Body of pancreas (tissue), 4 donors: ENCODE results near the gene BOD1L1. TPM values are rescaled to one million over a fixed set of nuclear protein-coding genes. Genes with fewer than 3 reads are reported as not detected.

Experiments
- ATAC-seq: fragments of 150-250 bp; one replicate; pipeline ENCODE4 v1.9.1; 2016
- DNase-seq, 4 donors: peaks; one replicate each; pipeline ENCODE4 v3.0.0-alpha.2; 2019
- H3K27ac ChIP-seq, 4 donors: fragments of 200-600 bp; sonication (generic); 1 replicate in 3 of 4; 2 replicates in 1 of 4; pipeline versions ENCODE4 v1.5.1 to v1.6.1; 2016 to 2019; ENCODE audit warnings: mild to moderate bottlenecking in 1 of 4, mixed read lengths in 1 of 4, moderate library complexity in 1 of 4
- H3K27me3 ChIP-seq, 2 donors: fragments of 200-600 bp; sonication (generic); one replicate each; pipeline ENCODE4 v1.6.0; 2016; ENCODE audit warnings: mild to moderate bottlenecking in 1 of 2
- H3K36me3 ChIP-seq, 2 donors: fragments of 200-600 bp; sonication (generic); replicated peaks in 1 of 2; 2 replicates each; pipeline ENCODE4 v1.5.1; 2016; ENCODE audit warnings: low read depth in 2 of 2; ENCODE audit not compliant: insufficient read depth in 1 of 2
- H3K4me1 ChIP-seq: fragments of 200-600 bp; sonication (generic); one replicate; pipeline ENCODE4 v1.6.0; 2016
- H3K4me3 ChIP-seq, 2 donors: fragments of 200-600 bp; sonication (generic); 1 replicate in 1 of 2; 2 replicates in 1 of 2; pipeline ENCODE4 v1.5.1; 2016 to 2019
- H3K9me3 ChIP-seq, 3 donors: fragments of 200-600 bp; sonication (generic); 1 replicate in 2 of 3; 2 replicates in 1 of 3; pipeline ENCODE4 v1.5.1; 2016
- CTCF ChIP-seq, 7 experiments: fragments of 450-650 bp in 4 of 7; fragments of 200-600 bp in 3 of 7; sonication (generic) in 3 of 7; IDR thresholded peaks; one replicate each; pipeline ENCODE4 v1.5.1; 2016 to 2019; ENCODE audit warnings: antibody characterized with exemption in 7 of 7
- POLR2A ChIP-seq, 3 donors: fragments of 450-650 bp; IDR thresholded peaks; one replicate each; pipeline ENCODE4 v1.6.1; 2016; ENCODE audit warnings: antibody characterized with exemption in 3 of 3, mild to moderate bottlenecking in 2 of 3
- WGBS, 2 donors: methylation state at CpG; one replicate each; pipeline ENCODE4 v1.1.5; 2017; 5-methylcytosine and 5-hydroxymethylcytosine counted together
- intact Hi-C: fragments of 100-400 bp; cut with DNase I; formaldehyde crosslinking; loops from one replicate; pipeline ENCODE4 v1.15.1; 2023
- total RNA-seq, 2 donors: library from RNA; depleted of rRNA; stranded (reverse); fragments of >200 nt; gene quantifications; one replicate each; pipeline ENCODE4 v1.1.0, GENCODE V29; 2016

Gene BOD1L1
- total RNA-seq, 2 donors from 2014 or later: 28.5 to 31.0 TPM

GRCh38 chr4:13548059-13548983, 79.2 kb downstream of the BOD1L1 start:
- DNase-seq: no peak
- no peaks in the 10 kb centered on the region for H3K36me3 ChIP-seq
- H3K9me3 ChIP-seq: no peaks in the 10 kb centered on the region
- H3K27ac ChIP-seq: no peak overlapping the region
- no peak for TF ChIP-seq CTCF (IDR thresholded peaks at IDR 0.05)
- no peak for TF ChIP-seq POLR2A (IDR thresholded peaks at IDR 0.05)
- 6 to 12% methylated on average over 31 to 35 of the region's 35 CpGs for WGBS, 2 donors
- no peak for ATAC-seq
- H3K27me3 ChIP-seq: peaks cover 3 to 55% of the 10 kb centered on the region in 2 donors
- peaks cover 39% of the 10 kb centered on the region for H3K4me1 ChIP-seq
- H3K4me3 ChIP-seq: no peak overlapping the region
- intact Hi-C loops: loop anchor here (10.0 kb wide), 1 partner anchor 814 kb away; no protein-coding TSS in a partner anchor

- intact Hi-C loops: loop anchor here (10.0 kb wide), 1 partner anchor 813 kb away; no protein-coding TSS in a partner anchor
- peaks cover 39% of the 10 kb centered on the region for H3K4me1 ChIP-seq
- no peak for DNase-seq
- TF ChIP-seq CTCF (IDR thresholded peaks at IDR 0.05) (no peak), POLR2A (IDR thresholded peaks at IDR 0.05) (no peak)
- H3K4me3 ChIP-seq: no peak overlapping the region
- WGBS, 2 donors: 3 to 5% methylated on average over 23 to 49 of the region's 56 CpGs
- H3K27me3 ChIP-seq: peaks cover 3 to 61% of the 10 kb centered on the region in 2 donors
- H3K9me3 ChIP-seq: no peaks in the 10 kb centered on the region
- H3K36me3 ChIP-seq: no peaks in the 10 kb centered on the region
- no peak for ATAC-seq
- H3K27ac ChIP-seq: no peak overlapping the region
Observed at GRCh38 chr4:13547485-13548041, 80.0 kb downstream of the BOD1L1 start.

- intact Hi-C loops: loop anchor here (10.0 kb wide), 1 partner anchor 812 kb away; no protein-coding TSS in a partner anchor
- 4 to 9% methylated on average over 29 to 54 of the region's 54 CpGs for WGBS, 2 donors
- peaks cover 3 to 66% of the 10 kb centered on the region in 2 donors for H3K27me3 ChIP-seq
Observed at GRCh38 chr4:13546941-13547484, 80.5 kb downstream of the BOD1L1 start.

More at GRCh38 chr4:13546941-13547484, 80.5 kb downstream of the BOD1L1 start:
- no peak for TF ChIP-seq POLR2A (IDR thresholded peaks at IDR 0.05)
- no peak for TF ChIP-seq CTCF (IDR thresholded peaks at IDR 0.05)
- Histone ChIP-seq H3K27ac (no peak overlapping the region), H3K9me3 (no peaks in the 10 kb centered on the region), H3K4me1 (peaks cover 44% of the 10 kb centered on the region), H3K36me3 (no peaks in the 10 kb centered on the region), H3K4me3 (no peak overlapping the region)
- ATAC-seq (no peak), DNase-seq (no peak)
